Neural progenitor cell (in vitro differentiated cells): Measurements from ENCODE around the gene ZFP28. TPM values are rescaled to one million over a fixed set of nuclear protein-coding genes. Genes with fewer than 3 reads are reported as not detected.

Experiments used
- DNase-seq: peaks from one replicate; pipeline ENCODE4 v3.0.0-alpha.2; 2016; ENCODE audit warnings: low spot score
- H2AFZ ChIP-seq: fragments of 200-600 bp; sonication (generic); replicated peaks from 2 replicates; pipeline ENCODE4 v1.6.1; 2016; ENCODE audit warnings: antibody characterized with exemption
- H3F3A ChIP-seq: fragments of 200-600 bp; sonication (generic); 2 replicates; pipeline ENCODE4 v1.6.1; 2016; ENCODE audit warnings: antibody characterized with exemption, low read depth
- H3K27ac ChIP-seq: fragments of 200-600 bp; sonication (generic); 2 replicates; pipeline ENCODE4 v1.5.1; 2016; ENCODE audit warnings: mild to moderate bottlenecking
- H3K27me3 ChIP-seq: fragments of 200-600 bp; sonication (generic); 2 replicates; pipeline ENCODE4 v1.6.1; 2016; ENCODE audit warnings: mild to moderate bottlenecking, moderate library complexity
- H3K36me3 ChIP-seq: fragments of 200-600 bp; sonication (generic); 2 replicates; pipeline ENCODE4 v1.5.1; 2016
- H3K4me1 ChIP-seq: fragments of 200-600 bp; sonication (generic); 2 replicates; pipeline ENCODE4 v1.6.1; 2016; ENCODE audit warnings: mixed run types
- H3K4me2 ChIP-seq: fragments of 200-600 bp; sonication (generic); 2 replicates; pipeline ENCODE4 v1.6.1; 2016
- H3K4me3 ChIP-seq: fragments of 200-600 bp; sonication (generic); 2 replicates; pipeline ENCODE4 v1.5.1; 2016
- H3K79me2 ChIP-seq: fragments of 200-600 bp; sonication (generic); 2 replicates; pipeline ENCODE4 v1.6.1; 2016; ENCODE audit warnings: low read depth
- H3K9ac ChIP-seq: fragments of 200-600 bp; sonication (generic); 2 replicates; pipeline ENCODE4 v1.6.1; 2016
- H3K9me3 ChIP-seq: fragments of 200-600 bp; sonication (generic); 2 replicates; pipeline ENCODE4 v1.5.1; 2016; ENCODE audit warnings: low read depth
- H4K20me1 ChIP-seq: fragments of 200-600 bp; sonication (generic); 2 replicates; pipeline ENCODE4 v1.6.1; 2016; ENCODE audit warnings: low read depth
- H3K27ac Mint-ChIP-seq: 3 replicates; pipeline ENCODE4 v1.8.0; 2021; ENCODE audit warnings: mixed read lengths
- H3K27me3 Mint-ChIP-seq: 2 replicates; pipeline ENCODE4 v1.8.0; 2022; ENCODE audit warnings: low read depth, mild to moderate bottlenecking, inconsistent platforms, moderate library complexity, mixed read lengths; ENCODE audit not compliant: insufficient read depth
- H3K36me3 Mint-ChIP-seq: 3 replicates; pipeline ENCODE4 v1.8.0; 2021; ENCODE audit warnings: mixed read lengths
- H3K4me1 Mint-ChIP-seq: 3 replicates; pipeline ENCODE4 v1.8.0; 2021; ENCODE audit warnings: mixed read lengths
- H3K4me3 Mint-ChIP-seq: 3 replicates; pipeline ENCODE4 v1.8.0; 2021; ENCODE audit warnings: mild to moderate bottlenecking, moderate library complexity, mixed read lengths
- H3K9me3 Mint-ChIP-seq: 3 replicates; pipeline ENCODE4 v1.8.0; 2020; ENCODE audit warnings: mixed read lengths
- CTCF ChIP-seq: fragments of 200-600 bp; sonication (generic); IDR thresholded peaks from 2 replicates; pipeline ENCODE4 v1.5.1; 2017; ENCODE audit warnings: antibody characterized with exemption, mild to moderate bottlenecking
- EZH2 ChIP-seq: fragments of 200-600 bp; sonication (generic); IDR thresholded peaks from 2 replicates; pipeline ENCODE4 v1.6.1; 2017; ENCODE audit warnings: antibody characterized with exemption, mild to moderate bottlenecking, moderate library complexity
- EZH2phosphoT487 ChIP-seq: fragments of 200-600 bp; sonication (generic); IDR thresholded peaks from 2 replicates; pipeline ENCODE4 v1.6.1; 2017; ENCODE audit warnings: antibody characterized with exemption
- total RNA-seq: library from RNA; depleted of rRNA; stranded (reverse); fragments of >200 nt; gene quantifications from 2 replicates; pipeline ENCODE4 v1.2.3, GENCODE V29; 2015; ENCODE audit warnings: low replicate concordance

The ZFP28 gene
- total RNA-seq, 1 donor from 2014 or later, result 11.2 TPM

DNA sequence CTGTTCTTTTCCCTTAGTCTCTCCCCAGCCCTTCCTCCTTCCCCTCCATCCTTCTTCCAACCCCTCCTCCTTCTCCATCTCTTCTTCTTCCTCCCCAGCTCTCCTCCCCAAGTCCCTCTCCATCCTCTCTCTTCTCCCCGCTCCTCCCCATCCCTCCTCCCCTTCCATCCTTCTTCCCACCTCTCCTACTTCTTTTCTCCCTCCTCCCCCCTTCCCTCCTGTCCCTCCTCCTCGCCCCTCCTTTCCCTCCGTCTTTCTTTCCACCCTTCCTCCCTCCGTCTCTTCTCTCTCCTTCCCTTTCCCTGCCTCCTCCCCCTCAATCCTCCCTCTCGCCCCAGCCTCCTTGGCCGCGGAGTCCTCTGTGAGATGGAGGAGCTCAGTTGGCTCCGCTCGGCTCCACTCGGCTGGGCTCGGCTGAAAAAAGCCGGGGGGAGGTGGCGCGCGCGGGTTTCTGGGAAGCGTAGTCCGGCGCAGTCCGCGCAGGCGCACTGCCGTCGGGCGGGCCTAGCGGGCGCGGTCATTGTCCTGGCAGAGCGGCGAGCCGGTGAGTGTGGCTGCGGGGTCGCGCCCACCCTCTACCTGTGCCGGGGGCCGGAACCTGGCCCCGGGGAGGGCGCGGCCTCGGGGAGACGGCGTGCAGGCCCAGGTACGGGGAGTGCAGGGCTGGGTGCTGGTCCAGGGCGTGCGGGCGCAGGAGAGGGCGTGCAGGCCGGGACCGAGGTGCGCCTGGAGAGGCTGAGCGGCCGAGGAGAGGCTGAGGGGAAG lies 56.2 kb downstream of the ZFP28 start, which contains the start of gene ZNF71:
ZNF71 (plus strand) TSS at position 520 of the 765 bp plus-strand sequence. CDS start 6,257 bp downstream, outside the sequence.
- H3K4me2 ChIP-seq, result peak within 1 kb of the TSS; percentile 83
- peaks cover 41% of the 10 kb centered on the region for H3K36me3 Mint-ChIP-seq
- peaks cover 44% of the 10 kb centered on the region for H3K79me2 ChIP-seq
- peak within 1 kb of the TSS; percentile 64 for H3K9ac ChIP-seq
- H4K20me1 ChIP-seq, result no peaks in the 10 kb centered on the region
- H3K4me1 Mint-ChIP-seq, result peaks cover 8% of the 10 kb centered on the region
- H3K4me3 Mint-ChIP-seq, result peak within 1 kb of the TSS; percentile 97
- H3K27ac ChIP-seq, result no peak within 1 kb of the TSS
- peaks cover 8% of the 10 kb centered on the region for H3K36me3 ChIP-seq
- H3K9me3 ChIP-seq, result no peaks in the 10 kb centered on the region
- H3K27me3 ChIP-seq, result no peaks in the 10 kb centered on the region
- no peaks in the 10 kb centered on the region for H3F3A ChIP-seq
- H3K27me3 Mint-ChIP-seq, result peaks cover 6% of the 10 kb centered on the region
- peak within 1 kb of the TSS; percentile 95 for H2AFZ ChIP-seq
- peaks cover 3% of the 10 kb centered on the region for H3K4me1 ChIP-seq
- peak; percentile 95 for DNase-seq
- peak within 1 kb of the TSS; percentile 99 for H3K27ac Mint-ChIP-seq
- TF ChIP-seq EZH2 (no peak), CTCF (no peak), EZH2phosphoT487 (no peak)
- peak within 1 kb of the TSS; percentile 79 for H3K4me3 ChIP-seq
- peaks cover 78% of the 10 kb centered on the region for H3K9me3 Mint-ChIP-seq

GRCh38 chr19:56595548-56595899 lies 56.8 kb downstream of the ZFP28 start:
- H3K27me3 Mint-ChIP-seq, result peaks cover 7% of the 10 kb centered on the region
- Histone ChIP-seq H3K27ac (no peak overlapping the region), H3K4me3 (peak overlapping the region; percentile 79), H3F3A (no peaks in the 10 kb centered on the region), H3K9me3 (no peaks in the 10 kb centered on the region), H4K20me1 (no peaks in the 10 kb centered on the region), H3K79me2 (peaks cover 46% of the 10 kb centered on the region), H2AFZ (peak overlapping the region; percentile 95), H3K9ac (peak overlapping the region; percentile 64), H3K4me2 (peak overlapping the region; percentile 83), H3K27me3 (no peaks in the 10 kb centered on the region), H3K4me1 (peaks cover 3% of the 10 kb centered on the region), H3K36me3 (peaks cover 8% of the 10 kb centered on the region)
- peaks cover 78% of the 10 kb centered on the region for H3K9me3 Mint-ChIP-seq
- peak overlapping the region; percentile 97 for H3K4me3 Mint-ChIP-seq
- TF ChIP-seq EZH2, result no peak
- TF ChIP-seq EZH2phosphoT487, result no peak
- TF ChIP-seq CTCF, result no peak
- H3K4me1 Mint-ChIP-seq, result peaks cover 8% of the 10 kb centered on the region
- no peak for DNase-seq
- peaks cover 43% of the 10 kb centered on the region for H3K36me3 Mint-ChIP-seq
- H3K27ac Mint-ChIP-seq, result peak overlapping the region; percentile 99

DNA sequence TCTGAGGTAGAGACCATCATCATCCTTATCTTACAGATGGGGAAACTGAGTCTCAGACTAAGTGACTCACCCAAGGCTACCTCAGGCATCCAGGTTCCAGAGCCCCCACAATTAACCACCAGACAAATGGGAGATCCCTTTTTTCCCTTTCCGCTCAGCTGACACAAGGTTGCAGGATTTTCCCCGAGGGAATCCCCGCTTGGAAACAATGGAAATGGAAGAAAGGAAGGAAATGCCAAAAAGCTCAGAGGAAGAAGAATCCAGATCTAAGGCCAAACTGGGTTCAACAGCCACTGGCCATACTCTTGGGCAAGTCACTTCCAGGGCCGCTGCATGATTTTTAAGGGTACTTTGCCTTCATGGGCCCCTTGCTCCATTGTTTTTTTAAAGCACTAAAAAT lies 57.9 kb downstream of the ZFP28 start:
- peaks cover 58% of the 10 kb centered on the region for H3K79me2 ChIP-seq
- H2AFZ ChIP-seq, result no peak overlapping the region
- no peaks in the 10 kb centered on the region for H3F3A ChIP-seq
- TF ChIP-seq EZH2 (no peak), EZH2phosphoT487 (no peak), CTCF (no peak)
- H3K9me3 ChIP-seq, result no peaks in the 10 kb centered on the region
- H3K4me1 Mint-ChIP-seq, result peaks cover 8% of the 10 kb centered on the region
- no peak overlapping the region for H3K27ac ChIP-seq
- peaks cover 9% of the 10 kb centered on the region for H3K27me3 Mint-ChIP-seq
- peaks cover 8% of the 10 kb centered on the region for H3K36me3 ChIP-seq
- no peak overlapping the region for H3K27ac Mint-ChIP-seq
- H3K4me3 Mint-ChIP-seq, result peak overlapping the region; percentile 97
- no peaks in the 10 kb centered on the region for H3K27me3 ChIP-seq
- no peaks in the 10 kb centered on the region for H4K20me1 ChIP-seq
- DNase-seq, result no peak
- peaks cover 54% of the 10 kb centered on the region for H3K36me3 Mint-ChIP-seq
- peaks cover 81% of the 10 kb centered on the region for H3K9me3 Mint-ChIP-seq
- H3K4me1 ChIP-seq, result peaks cover 3% of the 10 kb centered on the region
- H3K4me2 ChIP-seq, result peak overlapping the region; percentile 83
- peak overlapping the region; percentile 79 for H3K4me3 ChIP-seq
- H3K9ac ChIP-seq, result no peak overlapping the region
